Ishikawa (cell line): ENCODE data around the gene TRDMT1.

Source experiments
- CEBPB ChIP-seq: IDR thresholded peaks from 2 replicates; pipeline ENCODE4 v1.6.1; 2012
- CREB1 ChIP-seq: IDR thresholded peaks from 2 replicates; pipeline ENCODE4 v1.6.1; 2012; ENCODE audit warnings: low read depth
- EGR1 ChIP-seq: IDR thresholded peaks from 2 replicates; pipeline ENCODE4 v1.6.1; 2012
- EP300 ChIP-seq: IDR thresholded peaks from 2 replicates; pipeline ENCODE4 v1.6.1; 2012; ENCODE audit warnings: borderline replicate concordance
- FOXM1 ChIP-seq: IDR thresholded peaks from 2 replicates; pipeline ENCODE4 v1.6.1; 2012; ENCODE audit warnings: low read depth, borderline replicate concordance
- MAX ChIP-seq: IDR thresholded peaks from 2 replicates; pipeline ENCODE4 v1.6.1; 2012
- NFIC ChIP-seq: IDR thresholded peaks from 2 replicates; pipeline ENCODE4 v1.6.1; 2012
- RAD21 ChIP-seq: IDR thresholded peaks from 2 replicates; pipeline ENCODE4 v1.6.1; 2012; ENCODE audit warnings: low read depth
- REST ChIP-seq: IDR thresholded peaks from 2 replicates; pipeline ENCODE4 v1.6.1; 2012; ENCODE audit warnings: low read depth, mild to moderate bottlenecking
- TAF1 ChIP-seq: IDR thresholded peaks from 2 replicates; pipeline ENCODE4 v1.6.1; 2012; ENCODE audit warnings: low read depth, mild to moderate bottlenecking
- TCF12 ChIP-seq: IDR thresholded peaks from 2 replicates; pipeline ENCODE4 v1.6.1; 2012; ENCODE audit warnings: low read depth
- TEAD4 ChIP-seq: IDR thresholded peaks from 2 replicates; pipeline ENCODE4 v1.6.1; 2012
- USF1 ChIP-seq: IDR thresholded peaks from 2 replicates; pipeline ENCODE4 v1.6.1; 2012
- YY1 ChIP-seq: IDR thresholded peaks from 2 replicates; pipeline ENCODE4 v1.6.1; 2012; ENCODE audit warnings: low read depth
- ZBTB7A ChIP-seq: IDR thresholded peaks from 2 replicates; pipeline ENCODE4 v1.6.1; 2012; ENCODE audit warnings: low read depth

The TRDMT1 gene

GRCh38 chr10:17202506-17202905 lies 1.0 kb upstream of the TRDMT1 start:
- TF ChIP-seq YY1: no peak
- TF ChIP-seq NFIC: no peak
- no peak for TF ChIP-seq CEBPB
- no peak for TF ChIP-seq RAD21
- TF ChIP-seq ZBTB7A: no peak
- TF ChIP-seq TCF12: no peak
- no peak for TF ChIP-seq EP300
- TF ChIP-seq USF1: no peak
- no peak for TF ChIP-seq MAX
- no peak for TF ChIP-seq CREB1
- TF ChIP-seq FOXM1: no peak
- TF ChIP-seq TAF1: no peak
- TF ChIP-seq TEAD4: no peak

- no peak for TF ChIP-seq TAF1
- TF ChIP-seq EP300: no peak
- no peak for TF ChIP-seq TEAD4
- no peak for TF ChIP-seq REST
- no peak for TF ChIP-seq YY1
- no peak for TF ChIP-seq MAX
- TF ChIP-seq TCF12: no peak
Measured at GRCh38 chr10:17201794-17202116, 283 bp upstream of the TRDMT1 start.

- TF ChIP-seq TAF1 (no peak), ZBTB7A (no peak), CEBPB (no peak), EGR1 (no peak), FOXM1 (no peak), TCF12 (no peak), MAX (no peak), EP300 (no peak)
Measured at GRCh38 chr10:17200001-17200911, 1.2 kb downstream of the TRDMT1 start.

- no peak for TF ChIP-seq EGR1
- TF ChIP-seq CREB1: no peak
- TF ChIP-seq RAD21: no peak
- TF ChIP-seq REST: no peak
- no peak for TF ChIP-seq TCF12
- TF ChIP-seq USF1: no peak
- no peak for TF ChIP-seq NFIC
- TF ChIP-seq ZBTB7A: no peak
- TF ChIP-seq FOXM1: no peak
- TF ChIP-seq CEBPB: no peak
- no peak for TF ChIP-seq TEAD4
- no peak for TF ChIP-seq YY1
Measured at GRCh38 chr10:17199351-17199804, 2.1 kb downstream of the TRDMT1 start.

- no peak for TF ChIP-seq ZBTB7A
- no peak for TF ChIP-seq TCF12
- no peak for TF ChIP-seq USF1
- no peak for TF ChIP-seq MAX
- no peak for TF ChIP-seq TEAD4
- no peak for TF ChIP-seq REST
- TF ChIP-seq CREB1: no peak
- no peak for TF ChIP-seq RAD21
- TF ChIP-seq YY1: no peak
- no peak for TF ChIP-seq EP300
- TF ChIP-seq NFIC: no peak
Measured at GRCh38 chr10:17196573-17196972, 4.9 kb downstream of the TRDMT1 start.
